ENCODE results near the gene PTPRK.
"Not testable (repeated sequence)": the region's sequence is repeated elsewhere in the genome, so short reads cannot be mapped to it uniquely, and the experiment has no call there.

The PTPRK gene

DNA sequence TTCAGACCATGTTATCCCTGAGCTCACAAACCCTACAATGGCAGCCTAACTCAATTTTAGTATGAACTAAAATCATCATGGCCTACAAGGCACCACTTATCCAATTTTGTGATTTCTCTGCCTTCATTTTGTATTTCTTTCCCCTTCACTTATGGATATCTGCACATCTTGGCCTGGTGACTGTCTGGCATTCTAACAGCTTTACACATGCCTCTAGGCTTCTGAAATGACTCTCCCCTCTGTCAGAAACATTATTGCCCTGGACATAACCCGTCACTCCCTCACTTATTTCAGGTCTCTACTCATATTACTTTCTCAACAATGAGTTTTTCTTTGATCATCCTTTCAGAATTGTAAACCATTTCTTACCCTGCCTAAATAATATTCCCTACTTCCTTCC lies 530.3 kb downstream of the PTPRK start:
- no peak for DNase-seq

DNA sequence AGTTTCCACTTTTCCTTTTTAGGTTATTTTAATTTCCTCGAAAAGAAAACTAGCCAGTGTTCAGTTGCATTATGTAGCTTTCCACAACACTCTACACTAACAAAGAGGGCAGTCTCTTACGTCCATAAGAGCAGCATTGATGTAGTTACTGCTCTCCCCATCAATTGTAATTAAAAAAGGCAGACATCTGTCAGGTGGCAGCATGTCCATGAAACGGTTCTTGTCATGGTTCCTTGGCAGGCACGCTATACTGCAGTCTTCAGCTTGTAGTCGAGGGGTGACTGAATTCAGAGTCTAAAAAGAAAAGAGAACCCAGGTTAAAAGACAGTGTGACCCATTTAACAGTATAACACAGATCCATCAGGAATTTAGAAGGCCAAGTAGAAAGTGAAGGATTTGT lies 539.4 kb downstream of the PTPRK start:
- no peak for DNase-seq

DNA sequence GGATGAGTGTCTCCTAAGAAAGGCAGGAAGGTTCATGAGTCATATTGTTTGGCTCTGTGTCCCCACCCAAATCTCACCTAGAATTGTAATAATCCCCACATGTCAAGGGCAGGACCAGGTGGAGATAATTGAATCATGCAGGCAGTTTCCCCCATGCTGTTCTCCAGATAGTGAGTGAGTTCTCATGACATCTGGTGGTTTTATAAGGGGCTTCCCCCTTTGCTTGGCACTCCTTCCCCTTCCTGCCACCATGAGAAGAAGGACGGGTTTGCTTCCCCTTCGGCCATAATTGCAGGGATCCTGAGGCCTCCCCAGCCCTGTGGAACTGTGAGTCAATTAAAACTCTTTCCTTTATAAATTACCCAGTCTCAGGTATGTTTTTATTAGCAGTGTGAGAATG lies 542.2 kb downstream of the PTPRK start:
- DNase-seq: not testable (repeated sequence)

DNA sequence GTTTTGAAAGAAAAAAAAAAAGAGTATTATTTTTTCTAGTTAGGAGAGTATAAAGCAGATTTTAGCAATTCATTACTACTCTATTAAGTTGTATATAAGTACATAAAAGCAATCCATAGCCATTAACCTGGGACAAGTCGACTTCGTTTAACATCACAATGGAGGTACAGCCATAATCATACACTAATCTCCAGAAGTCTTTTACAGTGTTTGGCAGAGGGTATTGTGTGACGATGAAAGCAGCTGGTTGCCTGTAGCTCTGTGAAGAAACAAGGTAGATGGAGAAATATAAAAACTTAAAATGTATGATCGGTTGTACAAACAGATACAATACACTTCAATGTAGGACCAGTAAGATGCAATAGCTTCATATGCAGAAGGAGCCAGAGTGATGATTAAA lies 543.6 kb downstream of the PTPRK start:
- DNase-seq: no peak

DNA sequence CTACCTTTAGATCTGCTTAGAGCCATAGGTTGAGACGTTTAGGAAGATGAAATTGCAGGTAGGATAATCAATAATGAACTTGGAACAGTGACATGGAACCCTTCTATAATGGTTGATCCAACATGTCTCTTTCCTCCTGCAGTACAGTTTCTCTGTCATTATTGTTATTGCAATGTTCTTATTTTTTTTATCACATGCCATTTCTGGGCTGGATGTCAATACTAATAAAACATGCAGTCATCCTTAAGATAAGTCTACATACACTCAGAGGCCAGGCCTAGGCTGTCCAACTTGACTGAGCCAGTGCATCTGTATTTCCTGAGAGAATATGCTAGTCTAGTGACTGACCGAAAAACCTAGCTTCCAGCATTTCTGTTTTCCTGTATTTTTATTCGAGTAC lies 544.3 kb downstream of the PTPRK start:
- no peak for DNase-seq

DNA sequence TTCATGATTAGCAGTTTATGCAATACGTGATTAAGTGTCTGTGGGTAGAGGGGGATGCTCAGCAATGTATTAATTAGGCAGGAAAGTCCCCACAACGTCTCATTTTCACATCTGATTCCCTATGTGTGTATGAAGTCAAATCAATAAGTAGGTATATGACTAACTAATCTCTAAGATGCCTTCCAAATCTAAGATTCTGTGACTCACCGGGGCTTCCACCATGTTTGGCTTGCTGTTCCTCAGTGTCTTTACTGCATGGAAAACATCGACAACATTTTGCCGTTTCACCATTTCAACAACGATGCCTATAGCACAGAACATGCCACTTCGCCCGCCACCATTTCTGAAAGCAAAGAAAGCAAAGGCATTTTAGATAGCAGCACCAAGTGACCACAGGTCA lies 547.6 kb downstream of the PTPRK start:
- DNase-seq: no peak

DNA sequence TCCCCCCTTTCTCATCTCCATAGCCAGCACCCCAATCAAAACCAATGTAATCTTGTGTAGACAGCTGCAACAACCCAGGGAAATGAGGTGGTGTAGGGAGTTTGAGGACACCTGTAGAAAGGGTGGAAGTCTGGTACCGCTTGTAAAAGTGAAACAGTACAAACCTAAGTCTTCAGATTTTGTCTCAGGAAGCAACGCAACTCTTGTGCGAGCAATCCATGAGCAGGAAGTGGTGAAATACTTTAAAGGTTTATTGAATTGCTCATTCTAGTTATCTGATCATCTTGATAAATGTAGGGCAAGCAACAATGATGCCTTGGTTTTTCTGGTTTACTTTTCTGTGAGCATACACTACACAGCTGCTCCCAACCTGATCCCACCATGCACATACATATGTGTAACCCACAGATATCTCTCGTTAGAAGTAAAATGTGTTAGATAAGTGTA lies 548.4 kb downstream of the PTPRK start:
- DNase-seq: no peak

DNA sequence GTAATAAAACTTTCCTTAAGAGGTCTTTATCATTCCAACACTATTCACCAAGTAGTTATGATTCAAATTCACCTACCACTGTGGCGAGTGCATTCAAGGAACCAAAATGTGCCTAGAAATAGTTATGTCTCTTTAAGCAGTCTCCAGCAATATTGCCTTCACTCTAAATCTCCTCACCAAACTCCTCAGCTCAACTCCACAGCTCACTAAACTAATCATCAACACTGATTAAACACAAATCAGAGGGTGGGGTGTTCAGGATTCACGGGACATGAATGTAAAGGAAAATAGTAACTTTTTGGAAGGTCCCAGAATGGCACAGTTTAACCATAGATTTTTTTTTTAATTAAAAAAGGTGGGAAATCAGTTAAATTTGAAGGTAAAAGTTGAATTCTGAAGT lies 549.0 kb downstream of the PTPRK start:
- DNase-seq: no peak

DNA sequence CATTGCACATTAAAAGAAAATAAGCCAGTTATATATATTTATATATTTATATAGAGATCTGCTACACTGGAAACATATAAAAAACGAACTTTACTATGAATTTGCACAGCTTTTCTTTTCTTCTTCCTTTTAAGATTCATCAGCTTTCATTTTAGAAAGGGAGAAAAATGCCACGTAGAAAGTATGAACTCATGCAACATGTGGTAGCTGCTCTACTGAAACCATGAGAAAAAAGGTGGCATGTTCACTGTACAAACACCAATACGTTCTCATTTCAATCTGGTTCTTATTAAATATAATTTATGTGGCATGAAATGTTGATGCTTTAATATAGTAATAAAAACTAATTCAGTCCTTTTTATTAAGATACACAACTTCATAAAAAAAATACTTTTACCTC lies 550.7 kb downstream of the PTPRK start:
- no peak for DNase-seq

DNA sequence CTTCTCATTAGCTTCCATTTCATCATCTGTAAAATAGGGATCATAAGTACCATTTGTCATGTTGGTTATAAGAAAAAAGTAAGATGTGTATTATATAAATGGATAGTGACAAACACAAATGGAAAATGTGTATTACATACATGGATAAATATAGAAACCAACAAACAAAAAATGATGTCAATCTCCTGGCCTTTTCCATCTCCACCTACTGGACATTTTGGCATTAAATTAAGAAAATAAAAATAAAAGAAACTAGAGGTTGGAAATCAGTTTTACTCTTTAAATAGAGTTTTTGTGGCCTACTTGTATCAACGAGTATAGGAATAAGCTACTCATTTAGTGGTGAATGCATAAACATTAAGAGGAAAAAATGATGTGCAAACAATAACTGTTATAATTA lies 552.0 kb downstream of the PTPRK start:
- DNase-seq: no peak

DNA sequence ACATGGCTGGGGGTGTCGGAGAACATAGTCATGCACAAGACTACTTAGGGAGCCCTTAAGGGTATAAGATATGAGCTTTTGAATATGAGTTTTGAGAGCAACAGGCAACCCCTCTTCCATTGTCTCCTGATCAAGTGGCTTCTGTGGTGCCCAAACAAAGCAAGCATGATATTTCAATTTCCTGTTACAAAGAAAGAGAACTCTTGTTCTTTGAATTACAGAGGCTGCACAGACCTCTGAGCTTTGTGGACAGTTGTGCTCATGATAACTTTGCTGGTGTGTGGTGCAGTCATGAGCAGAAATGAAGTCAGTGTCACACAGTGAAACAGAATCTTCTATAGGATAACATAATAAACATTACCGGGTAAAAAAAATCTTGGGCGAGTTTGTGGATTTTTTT lies 552.7 kb downstream of the PTPRK start:
- no peak for DNase-seq

DNA sequence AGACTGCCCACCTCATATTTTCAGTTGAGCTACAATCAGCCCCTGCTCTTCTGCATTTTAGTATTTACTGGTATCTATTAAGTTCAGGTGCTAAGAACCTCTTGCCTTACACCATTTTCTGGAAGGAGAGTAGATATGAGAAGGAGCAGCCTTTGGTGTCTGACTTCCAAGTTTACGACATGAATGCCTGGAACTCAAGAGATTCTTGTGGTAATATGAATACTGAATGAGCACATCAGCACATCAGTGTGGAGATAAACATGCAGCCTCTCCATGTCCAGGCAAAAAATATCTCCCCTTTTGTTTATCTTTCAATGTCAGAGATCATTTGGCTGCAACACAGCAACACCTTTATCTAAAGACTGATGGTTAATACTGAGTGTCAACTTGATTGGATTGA lies 553.8 kb downstream of the PTPRK start:
- DNase-seq: no peak

DNA sequence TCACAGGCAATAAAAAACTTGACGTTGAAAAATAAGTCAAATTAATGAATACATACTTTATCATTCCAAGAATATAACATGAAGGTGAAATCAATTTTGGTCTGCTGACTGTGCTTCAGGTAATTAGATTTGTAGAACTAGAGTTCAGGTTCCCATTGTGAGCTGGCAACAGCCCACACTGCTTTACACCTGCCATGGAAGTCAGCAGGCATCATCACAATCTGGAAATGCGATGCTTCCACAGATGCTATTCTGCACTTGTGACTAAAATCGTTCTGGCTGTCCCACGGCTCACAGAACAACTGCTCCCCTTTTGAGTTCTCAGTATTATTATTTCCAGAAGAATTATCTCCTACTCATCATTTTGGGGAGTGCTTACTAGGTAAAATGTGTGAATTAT lies 556.9 kb downstream of the PTPRK start:
- no peak for DNase-seq

DNA sequence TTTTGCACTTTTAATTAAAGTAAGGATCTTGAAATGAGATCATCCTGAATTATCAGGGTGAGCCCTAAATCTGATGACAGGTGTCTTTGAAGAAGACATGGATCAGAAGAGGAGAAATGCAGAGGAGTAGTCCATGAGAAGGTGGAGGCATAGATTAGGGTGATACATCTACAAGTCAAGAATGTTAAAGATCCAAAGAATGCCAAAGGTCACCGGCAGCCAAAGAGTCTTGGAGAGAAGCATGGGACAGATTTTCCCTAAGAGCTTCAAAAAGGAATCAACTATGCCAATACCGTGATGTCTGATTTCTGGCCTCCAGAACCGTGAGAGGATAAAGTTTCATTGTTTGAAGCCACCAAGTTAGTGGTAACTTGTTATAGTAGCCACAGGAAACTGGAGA lies 560.5 kb downstream of the PTPRK start:
- no peak for DNase-seq

DNA sequence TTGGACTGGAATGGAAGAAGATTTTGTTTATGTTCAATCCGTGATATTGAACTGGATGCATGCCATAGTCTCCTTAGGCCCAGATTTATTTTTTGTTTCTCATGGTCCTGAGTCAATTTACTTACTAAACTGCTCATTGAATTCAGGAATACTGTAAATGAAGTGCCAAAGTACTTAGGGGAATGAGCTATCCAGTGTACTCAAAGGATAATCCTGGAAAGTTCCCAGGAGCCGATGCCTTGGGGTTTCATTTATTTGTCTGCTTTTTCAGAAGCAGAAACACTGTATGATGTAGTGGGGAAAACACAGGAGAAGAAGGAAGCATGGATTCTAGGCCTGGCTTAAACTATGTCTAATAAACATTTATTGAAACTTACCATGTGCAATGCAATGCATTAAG lies 563.4 kb downstream of the PTPRK start:
- peak; percentile 8 for DNase-seq

DNA sequence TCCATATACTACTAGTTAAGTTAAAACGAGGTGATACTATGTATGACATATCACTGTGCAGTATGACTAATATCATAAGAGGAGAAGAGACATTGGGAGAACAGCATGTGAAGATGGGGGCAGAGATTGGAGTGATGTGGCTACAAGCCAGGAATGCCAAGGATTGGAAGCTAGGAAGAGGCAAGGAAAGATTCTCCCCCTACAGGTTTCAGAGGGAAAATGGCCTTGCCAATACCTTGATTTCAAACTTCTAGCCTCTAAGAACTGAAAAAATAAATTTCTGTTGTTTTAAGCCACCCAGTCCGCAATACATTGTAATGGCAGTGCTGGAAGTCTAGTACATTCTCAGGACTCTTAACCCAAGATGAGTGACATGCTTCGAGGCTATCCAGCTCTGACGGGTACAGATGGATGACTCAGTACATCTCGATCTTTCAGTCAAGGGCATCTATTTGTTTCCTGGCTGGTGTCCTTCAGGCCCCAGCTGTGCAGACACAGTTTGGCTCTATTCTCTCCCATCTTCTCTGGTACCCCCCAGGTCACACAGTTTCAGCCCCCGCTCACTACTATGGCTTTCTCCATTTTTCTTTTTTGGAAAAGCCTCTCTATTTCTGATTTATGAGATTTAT lies 564.0 kb downstream of the PTPRK start:
- DNase-seq: no peak

DNA sequence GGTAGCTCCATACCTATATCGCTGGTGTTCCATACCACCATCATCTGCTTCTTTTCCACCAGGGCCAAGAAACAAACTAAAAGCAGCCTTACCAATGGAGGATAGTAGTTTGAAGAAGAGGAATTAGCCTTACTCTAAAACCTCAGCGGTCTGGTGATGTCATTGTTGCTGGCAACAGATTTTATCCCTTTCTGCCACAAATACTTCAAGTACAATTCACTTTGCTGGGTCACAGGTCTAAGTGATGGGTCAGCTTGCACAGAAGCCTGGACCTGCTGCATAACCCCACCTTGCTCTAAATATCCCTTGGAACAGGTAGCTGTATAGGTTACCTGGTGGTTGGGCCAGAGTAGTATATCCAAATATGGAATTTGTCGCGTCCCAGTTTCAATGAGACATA lies 566.3 kb downstream of the PTPRK start:
- DNase-seq: no peak

DNA sequence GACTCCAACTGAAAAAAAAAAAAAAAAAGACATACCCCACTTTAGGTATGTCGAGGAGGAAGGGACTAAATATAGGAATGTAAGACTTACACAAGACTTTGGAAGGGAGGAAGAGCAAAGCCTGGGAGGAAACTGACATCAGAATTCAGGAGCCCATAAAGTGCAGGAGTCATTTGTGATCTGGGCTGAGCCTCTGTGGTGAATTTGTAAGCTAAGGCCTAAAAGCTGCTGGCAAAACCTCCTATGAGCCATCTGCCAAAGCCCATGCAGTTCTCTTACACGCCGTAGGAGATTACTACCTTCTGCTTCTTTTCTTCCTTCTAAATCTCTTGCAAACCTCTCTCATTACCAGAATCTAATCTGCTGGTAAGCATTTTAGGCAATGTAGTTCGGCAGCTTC lies 567.6 kb downstream of the PTPRK start:
- DNase-seq: no peak

DNA sequence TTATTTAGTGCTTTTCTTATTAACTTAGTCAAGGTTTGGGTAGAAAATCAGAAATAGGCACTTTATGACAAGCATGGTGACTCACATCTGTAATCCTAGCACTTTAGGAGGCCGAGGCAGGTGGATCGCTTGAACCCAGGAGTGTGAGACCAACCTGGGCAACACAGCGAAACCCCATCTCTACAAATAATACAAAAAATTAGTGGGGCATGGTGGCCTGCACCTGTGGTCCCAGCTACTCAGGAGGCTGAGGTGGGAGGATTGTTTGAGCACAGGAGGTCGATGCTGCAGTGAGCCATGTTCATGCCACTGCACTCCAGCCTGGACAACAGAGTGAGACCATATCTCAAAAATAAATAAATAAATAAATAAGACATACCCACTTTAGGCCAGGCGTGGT lies 568.2 kb downstream of the PTPRK start:
- DNase-seq: no peak

DNA sequence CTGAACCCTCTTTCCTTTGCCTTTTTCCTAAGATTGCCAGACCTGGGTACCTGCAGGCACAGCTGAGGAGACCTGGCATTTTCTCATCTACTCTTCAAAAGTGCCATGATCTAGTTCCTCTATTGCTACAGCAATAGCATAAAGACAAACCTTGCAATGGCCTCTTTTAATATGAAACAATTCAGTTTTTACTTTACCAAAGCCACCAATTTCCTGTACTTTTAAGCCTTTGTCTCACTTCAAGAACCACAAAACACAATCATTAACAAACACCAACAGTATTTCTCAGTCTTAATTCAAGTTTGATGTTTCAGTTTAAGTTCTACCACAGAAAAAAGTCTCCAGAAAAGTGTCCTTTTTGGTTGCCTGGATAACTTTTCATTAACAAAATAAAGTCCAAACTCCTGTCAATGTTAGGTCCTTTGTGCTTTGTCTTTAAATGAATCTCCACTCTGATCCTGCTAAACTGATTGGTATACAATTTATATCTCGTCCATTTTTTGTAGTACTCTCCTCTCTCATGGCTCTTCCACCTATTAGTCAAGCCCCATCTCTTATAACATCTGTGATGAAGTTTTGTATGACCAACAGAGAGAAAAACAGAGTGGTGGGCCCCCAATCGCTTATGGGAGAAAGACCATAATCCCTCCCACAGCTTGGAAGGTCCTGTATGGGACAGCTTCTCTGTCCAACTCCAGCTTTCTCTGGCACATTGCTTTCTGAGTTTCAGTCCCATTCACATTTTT lies 569.1 kb downstream of the PTPRK start:
- DNase-seq: no peak

DNA sequence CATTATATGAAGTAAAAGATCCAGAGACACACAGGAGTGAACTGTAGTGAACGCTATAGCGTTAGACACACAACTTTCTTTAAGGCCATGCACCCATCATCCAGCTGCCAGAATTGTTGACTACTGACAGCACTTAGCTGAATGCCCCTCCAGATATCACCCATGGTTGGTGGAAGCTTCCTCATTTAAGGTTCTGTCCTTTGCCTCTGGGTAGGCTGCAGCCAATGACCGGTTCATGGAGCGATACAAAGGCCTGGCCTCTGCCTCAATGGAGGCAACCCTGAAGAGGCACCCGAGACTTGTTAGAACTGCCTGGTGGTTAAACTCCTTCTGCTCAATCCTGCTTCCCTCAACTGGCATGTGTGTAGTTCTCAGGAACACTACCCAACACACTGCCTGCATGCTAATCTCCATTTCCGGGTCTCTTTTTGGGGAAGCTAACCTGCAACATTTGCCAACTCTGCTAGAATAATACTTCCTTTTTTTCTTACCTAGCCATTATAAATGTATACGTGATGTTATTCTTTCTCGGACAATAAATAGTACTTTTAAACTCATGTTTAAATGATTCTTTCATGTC lies 569.7 kb downstream of the PTPRK start:
- DNase-seq: no peak

DNA sequence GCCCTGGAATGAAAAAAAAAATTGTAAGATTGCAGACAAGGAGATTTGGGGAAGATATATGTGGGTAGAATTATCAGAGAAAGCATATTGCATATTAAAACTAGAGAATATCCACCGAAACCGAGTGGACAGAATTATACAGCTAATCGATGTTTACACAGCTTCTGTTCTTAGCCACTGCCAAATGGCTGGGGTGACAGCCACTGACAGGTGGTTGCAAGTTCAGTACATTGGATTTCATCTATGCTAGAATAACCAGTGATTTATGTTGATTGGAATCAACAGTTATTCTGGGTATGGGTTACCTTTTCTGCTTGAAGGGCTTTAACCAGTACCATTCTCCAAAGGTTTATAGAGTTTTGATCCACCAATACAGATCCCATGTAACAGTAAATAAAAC lies 571.1 kb downstream of the PTPRK start:
- DNase-seq: no peak

DNA sequence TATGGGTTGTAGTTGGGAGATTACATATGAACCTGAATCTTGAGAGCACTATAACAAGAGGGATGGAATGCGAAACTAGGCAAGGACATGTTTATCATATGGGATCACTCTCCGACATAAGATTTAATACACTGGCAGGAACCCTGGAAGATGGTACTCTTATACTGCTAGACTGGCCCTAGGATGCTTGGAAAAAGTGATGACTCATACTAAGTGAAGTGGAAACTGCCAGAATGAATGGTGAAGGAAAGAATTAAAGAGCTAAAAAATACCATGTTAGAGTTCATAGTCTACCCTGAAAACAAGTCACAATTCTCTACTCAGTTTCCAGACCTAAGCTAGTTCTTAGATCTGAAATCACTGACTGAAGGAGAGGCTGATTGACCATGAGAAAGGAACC lies 574.0 kb downstream of the PTPRK start:
- DNase-seq: no peak

DNA sequence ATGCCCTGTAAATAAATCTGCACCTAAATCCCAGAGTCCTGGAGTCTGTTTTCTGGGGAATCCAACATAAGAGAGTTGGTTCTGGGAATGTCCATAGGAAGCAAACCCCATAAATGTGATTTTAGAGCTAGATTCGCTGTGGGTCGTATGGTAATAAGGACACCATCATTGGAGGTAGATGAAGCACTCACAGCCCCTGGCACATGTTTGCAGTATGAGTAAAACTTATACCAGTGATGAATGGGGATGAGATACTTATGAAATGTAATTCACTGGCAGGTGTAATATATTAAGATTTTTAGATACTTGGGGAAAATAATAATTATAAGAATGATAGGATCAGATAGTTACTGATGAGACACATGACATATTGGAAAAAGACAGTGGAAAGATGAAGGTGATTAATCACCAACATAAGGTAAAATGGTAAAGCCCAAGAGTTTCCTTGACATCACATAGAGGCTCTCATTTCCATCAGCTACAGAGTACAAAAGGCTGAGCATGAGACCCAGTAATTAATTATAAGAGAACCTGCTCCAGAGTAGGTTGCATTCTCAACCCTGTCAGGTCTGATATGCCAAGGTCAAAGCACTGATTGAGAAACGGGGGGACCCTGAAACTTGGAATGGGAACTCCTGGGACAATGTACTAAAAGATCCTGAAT lies 574.8 kb downstream of the PTPRK start:
- no peak for DNase-seq
